ENCODE results near the gene GTSF1L.

GTSF1L gene

GRCh38 chr20:43744966-43745730 is 18.3 kb upstream of the GTSF1L start:
- no peak for DNase-seq

GRCh38 chr20:43744151-43744611 is 17.4 kb upstream of the GTSF1L start:
- DNase-seq: no peak

GRCh38 chr20:43740642-43741041 is 13.8 kb upstream of the GTSF1L start:
- DNase-seq: no peak

GRCh38 chr20:43739148-43739749 is 12.4 kb upstream of the GTSF1L start:
- DNase-seq: no peak

GRCh38 chr20:43737925-43738324 is 11.1 kb upstream of the GTSF1L start:
- no peak for DNase-seq

GRCh38 chr20:43736588-43737158 is 9.9 kb upstream of the GTSF1L start:
- no peak for DNase-seq

- DNase-seq: no peak
Observed at GRCh38 chr20:43731927-43732326, 5.1 kb upstream of the GTSF1L start.

- no peak for DNase-seq
Observed at GRCh38 chr20:43731469-43731868, 4.7 kb upstream of the GTSF1L start.

- no peak for DNase-seq
Observed at GRCh38 chr20:43728686-43729255, 2.0 kb upstream of the GTSF1L start.

- DNase-seq: no peak
Observed at GRCh38 chr20:43727980-43728590, 1.3 kb upstream of the GTSF1L start.

- no peak for DNase-seq
Observed at GRCh38 chr20:43726333-43726732, 469 bp downstream of the GTSF1L start.

- DNase-seq: peak; percentile 43 to 50
Observed at GRCh38 chr20:43725666-43726065, 1.1 kb downstream of the GTSF1L start.

GRCh38 chr20:43724383-43724782 is 2.4 kb downstream of the GTSF1L start:
- no peak for DNase-seq

GRCh38 chr20:43723735-43724134 is 3.1 kb downstream of the GTSF1L start:
- no peak for DNase-seq

- DNase-seq: no peak
Observed at GRCh38 chr20:43723186-43723585, 3.6 kb downstream of the GTSF1L start.

GRCh38 chr20:43722153-43722505 is 4.7 kb downstream of the GTSF1L start:
- no peak for DNase-seq

GRCh38 chr20:43721429-43722152 is 5.2 kb downstream of the GTSF1L start:
- no peak for DNase-seq

GRCh38 chr20:43721097-43721428 is 5.7 kb downstream of the GTSF1L start:
- no peak for DNase-seq

GRCh38 chr20:43720007-43720406 is 6.8 kb downstream of the GTSF1L start:
- DNase-seq: no peak

- no peak for DNase-seq
Observed at GRCh38 chr20:43717616-43717995, 9.2 kb downstream of the GTSF1L start.

GRCh38 chr20:43716757-43717615 is 9.8 kb downstream of the GTSF1L start:
- no peak for DNase-seq

- no peak for DNase-seq
Observed at GRCh38 chr20:43716123-43716522, 10.7 kb downstream of the GTSF1L start.

Measured in NCI-H1930 (cell line).